Panc1 (cell line): ENCODE data around the gene GPS1. TPM values are rescaled to one million over a fixed set of nuclear protein-coding genes. Genes with fewer than 3 reads are reported as not detected.
A peak's percentile ranks its signal among the peaks of the same experiment; 100 is the strongest.

Experiments used
- ATAC-seq: fragments of 200-7000 bp; cut with Tn5 transposase; 2 replicates; pipeline ENCODE4 v1.9.1; 2020; ENCODE audit warnings: mild to moderate bottlenecking, moderate library complexity
- BruUV-seq: library from RNA; stranded (reverse); fragments of 400-500 nt; replicated peaks from 2 replicates; lab custom pipeline; 2021; lab: Mats Ljungman, UMichigan
- CTCF ChIA-PET: fragments of 300-600 bp; sonication (Branson Sonifier 250); formaldehyde crosslinking; loops from one replicate; lab custom pipeline; 2022; ENCODE audit warnings: antibody characterized with exemption; lab: Charles Lee
- POLR2A ChIA-PET: fragments of 300-600 bp; sonication (Branson Sonifier 250); formaldehyde crosslinking; loops from one replicate; lab custom pipeline; 2022; ENCODE audit warnings: antibody characterized with exemption; lab: Charles Lee
- DNase-seq: peaks from one replicate; pipeline ENCODE4 v3.0.0-alpha.2; 2010; ENCODE audit warnings: low read depth, low spot score
- H3K27ac ChIP-seq: 2 replicates; pipeline ENCODE4 v1.5.1; 2011; ENCODE audit warnings: mild to moderate bottlenecking, low read length, inconsistent platforms
- H3K27me3 ChIP-seq: fragments of 200-500 bp; sonication (Bioruptor generic); 2 replicates; pipeline ENCODE4 v1.6.0; 2014; ENCODE audit warnings: low read length, inconsistent platforms; ENCODE audit not compliant: control insufficient read depth, insufficient read depth
- H3K36me3 ChIP-seq: fragments of 200-500 bp; sonication (Bioruptor generic); 2 replicates; pipeline ENCODE4 v1.5.1; 2014; ENCODE audit warnings: inconsistent platforms, mild to moderate bottlenecking, low read length, moderate library complexity; ENCODE audit not compliant: control insufficient read depth, insufficient read depth
- H3K4me1 ChIP-seq: 2 replicates; pipeline ENCODE4 v1.5.1; 2011; ENCODE audit warnings: inconsistent platforms, mild to moderate bottlenecking, low read length, moderate library complexity; ENCODE audit not compliant: control insufficient read depth, insufficient read depth
- H3K4me3 ChIP-seq, 2 experiments: 2 replicates each; pipeline ENCODE4 v1.5.1; 2011 to 2012; ENCODE audit warnings: low read depth in 2 of 2, low read length in 2 of 2, mild to moderate bottlenecking in 2 of 2, inconsistent platforms in 1 of 2, moderate library complexity in 1 of 2
- H3K9me3 ChIP-seq: fragments of 200-500 bp; sonication (Bioruptor generic); 2 replicates; pipeline ENCODE4 v1.5.1; 2014; ENCODE audit warnings: low read depth, mild to moderate bottlenecking, inconsistent platforms, low read length, moderate library complexity; ENCODE audit not compliant: control insufficient read depth, insufficient read depth
- CTCF ChIP-seq: fragments of 450-650 bp; IDR thresholded peaks from 2 replicates; pipeline ENCODE4 v1.5.1; 2017; ENCODE audit warnings: mild to moderate bottlenecking
- POLR2AphosphoS5 ChIP-seq: IDR thresholded peaks from 2 replicates; pipeline ENCODE4 v1.6.1; 2012; ENCODE audit warnings: mild to moderate bottlenecking, low read depth, low read length, moderate library complexity
- REST ChIP-seq, 2 experiments: IDR thresholded peaks; 2 replicates each; pipeline ENCODE4 v1.6.1; 2011 to 2012; ENCODE audit warnings: low read depth in 2 of 2, control low read depth in 1 of 2, low read length in 1 of 2, mild to moderate bottlenecking in 1 of 2, moderate library complexity in 1 of 2; ENCODE audit not compliant: insufficient read depth in 1 of 2
- SIN3A ChIP-seq: IDR thresholded peaks from 2 replicates; pipeline ENCODE4 v1.6.1; 2012; ENCODE audit warnings: low read depth, mild to moderate bottlenecking, low read length, moderate library complexity, borderline replicate concordance; ENCODE audit not compliant: insufficient read depth
- TCF7L2 ChIP-seq: IDR thresholded peaks from 2 replicates; pipeline ENCODE4 v1.6.1; 2011; ENCODE audit warnings: mild to moderate bottlenecking, low read depth, low read length, inconsistent platforms
- in situ Hi-C: cut with HindIII; loops from 2 replicates; pipeline ENCODE4 v1.10.0; 2016; ENCODE audit warnings: low sequenced_read_pairs, low pct_unique_long_range_greater_than_20kb
- intact Hi-C: fragments of 100-400 bp; cut with micrococcal nuclease; formaldehyde crosslinking; loops from one replicate; pipeline ENCODE4 v1.10.0; 2022; ENCODE audit not compliant: unreplicated experiment
- total RNA-seq: library from RNA; stranded (reverse); gene quantifications from one replicate; pipeline ENCODE4 v1.2.1, GENCODE V29; 2021; ENCODE audit not compliant: unreplicated experiment

GPS1 gene
- total RNA-seq, 1 experiment from 2014 or later = 175 TPM

- in situ Hi-C loops (no loop called here), intact Hi-C loops (no loop called here)
- no TSS peak for BruUV-seq
- ChIA-PET CTCF (no interaction called here), POLR2A (no interaction called here)
- Histone ChIP-seq H3K36me3 (peaks cover 51% of the 10 kb centered on the region), H3K27ac (no peak overlapping the region), H3K4me3 (no peak overlapping the region), H3K9me3 (no peaks in the 10 kb centered on the region), H3K27me3 (no peaks in the 10 kb centered on the region), H3K4me1 (peaks cover 10% of the 10 kb centered on the region)
- TF ChIP-seq CTCF (no peak), TCF7L2 (no peak), POLR2AphosphoS5 (no peak), REST (IDR thresholded peaks at IDR 0.05; ENCODE audit: insufficient read depth in 1 of 2, low read depth in 2 of 2, low read length in 1 of 2) (no peak), SIN3A (no peak)
- ATAC-seq (no peak), DNase-seq (no peak)
Observed at GRCh38 chr17:82090549-82091263, 39.0 kb downstream of the GPS1 start.

GRCh38 chr17:82091264-82092066 is 39.8 kb downstream of the GPS1 start:
- in situ Hi-C loops = no loop called here
- intact Hi-C loops = no loop called here
- Histone ChIP-seq H3K36me3 (peaks cover 48% of the 10 kb centered on the region), H3K9me3 (no peaks in the 10 kb centered on the region), H3K4me1 (peaks cover 15% of the 10 kb centered on the region), H3K27me3 (no peaks in the 10 kb centered on the region), H3K27ac (no peak overlapping the region; the same call in 1 of the 2 replicates), H3K4me3 (no peak overlapping the region)
- ChIA-PET POLR2A (no interaction called here), CTCF (no interaction called here)
- no TSS peak for BruUV-seq
- 0 out of 2 replicates have a peak, but pooled peaks have one; percentile 26 for TF ChIP-seq POLR2AphosphoS5
- TF ChIP-seq TCF7L2 = no peak
- DNase-seq (no peak), ATAC-seq (no peak)
